PC-9 (cell line): Measurements from ENCODE around the gene IMP4.

ENCODE experiments used
- EZH2 ChIP-seq: fragments of 200-600 bp; sonication (generic); IDR thresholded peaks from 2 replicates; pipeline ENCODE4 v1.8.0; 2017; ENCODE audit warnings: antibody characterized with exemption, low read depth
- TF ChIP-seq, protein P1 (sequence below): fragments of 200-600 bp; sonication (generic); conservative IDR thresholded peaks from 2 replicates; pipeline ENCODE4 v1.6.1; 2017; ENCODE audit warnings: mixed run types, antibody characterized with exemption, mild to moderate bottlenecking, moderate library complexity

DNA sequence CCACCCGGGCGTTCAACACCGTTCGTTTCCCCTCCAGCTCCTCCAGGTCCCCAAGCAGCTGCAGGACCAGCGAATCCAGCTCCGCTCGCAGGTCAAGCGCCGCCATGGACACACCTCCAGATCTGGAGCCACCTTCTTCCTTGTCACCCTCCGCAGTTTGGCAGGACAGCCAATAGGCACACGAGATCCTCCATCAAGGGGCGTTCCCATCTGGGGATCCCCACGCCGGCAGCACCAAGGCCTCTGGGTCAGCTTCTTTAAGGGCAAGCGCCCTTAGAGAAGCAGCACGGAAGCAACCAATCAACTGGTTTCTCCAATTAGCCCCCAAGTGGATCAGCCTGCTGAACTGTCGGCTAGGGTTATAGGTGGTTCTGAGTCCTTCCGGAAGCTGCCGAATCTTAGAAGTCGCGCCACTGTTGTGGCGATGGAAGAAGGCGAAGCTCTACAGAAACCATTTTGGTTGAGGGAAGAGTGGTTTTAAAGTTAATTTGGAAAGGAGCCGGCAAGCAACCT, 621 bp upstream of the IMP4 start:
- no peak for TF ChIP-seq EZH2
- TF ChIP-seq, protein P1, sequence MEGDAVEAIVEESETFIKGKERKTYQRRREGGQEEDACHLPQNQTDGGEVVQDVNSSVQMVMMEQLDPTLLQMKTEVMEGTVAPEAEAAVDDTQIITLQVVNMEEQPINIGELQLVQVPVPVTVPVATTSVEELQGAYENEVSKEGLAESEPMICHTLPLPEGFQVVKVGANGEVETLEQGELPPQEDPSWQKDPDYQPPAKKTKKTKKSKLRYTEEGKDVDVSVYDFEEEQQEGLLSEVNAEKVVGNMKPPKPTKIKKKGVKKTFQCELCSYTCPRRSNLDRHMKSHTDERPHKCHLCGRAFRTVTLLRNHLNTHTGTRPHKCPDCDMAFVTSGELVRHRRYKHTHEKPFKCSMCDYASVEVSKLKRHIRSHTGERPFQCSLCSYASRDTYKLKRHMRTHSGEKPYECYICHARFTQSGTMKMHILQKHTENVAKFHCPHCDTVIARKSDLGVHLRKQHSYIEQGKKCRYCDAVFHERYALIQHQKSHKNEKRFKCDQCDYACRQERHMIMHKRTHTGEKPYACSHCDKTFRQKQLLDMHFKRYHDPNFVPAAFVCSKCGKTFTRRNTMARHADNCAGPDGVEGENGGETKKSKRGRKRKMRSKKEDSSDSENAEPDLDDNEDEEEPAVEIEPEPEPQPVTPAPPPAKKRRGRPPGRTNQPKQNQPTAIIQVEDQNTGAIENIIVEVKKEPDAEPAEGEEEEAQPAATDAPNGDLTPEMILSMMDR, result no peak
